GM12878 (cell line): ENCODE data around the gene PARN.

Experiments used
- CTCF ChIP-seq, 3 experiments: IDR thresholded peaks in 2 of 3; conservative IDR thresholded peaks in 1 of 3; 2 replicates each; pipeline ENCODE4 v1.5.1; 2011; ENCODE audit warnings: low read depth in 3 of 3, low read length in 3 of 3, mild to moderate bottlenecking in 3 of 3, control low read depth in 2 of 3, moderate library complexity in 2 of 3, inconsistent platforms in 1 of 3, mixed read lengths in 1 of 3; ENCODE audit not compliant: control insufficient read depth in 2 of 3, insufficient read depth in 1 of 3; ENCODE audit errors: extremely low read depth in 1 of 3
- ESRRA ChIP-seq: IDR thresholded peaks from 2 replicates; pipeline ENCODE4 v1.6.1; 2012; ENCODE audit warnings: mild to moderate bottlenecking, low read length, improper control_type of control experiment
- MAX ChIP-seq: IDR thresholded peaks from 2 replicates; pipeline ENCODE4 v1.6.1; 2012; ENCODE audit warnings: low read depth, low read length, improper control_type of control experiment
- MXI1 ChIP-seq: fragments of 150-350 bp; IDR thresholded peaks from 2 replicates; pipeline ENCODE4 v1.6.1; 2011; ENCODE audit warnings: low read depth, mild to moderate bottlenecking, inconsistent platforms, low read length, improper control_type of control experiment
- POLR2A ChIP-seq: IDR thresholded peaks from 2 replicates; pipeline ENCODE4 v1.6.1; 2011; ENCODE audit warnings: low read depth, mild to moderate bottlenecking, low read length
- RAD21 ChIP-seq: IDR thresholded peaks from 2 replicates; pipeline ENCODE4 v1.6.1; 2011; ENCODE audit warnings: mild to moderate bottlenecking, low read depth, low read length, moderate library complexity; ENCODE audit not compliant: insufficient read depth
- RELB ChIP-seq: fragments of 450-650 bp; IDR thresholded peaks from 2 replicates; pipeline ENCODE4 v1.6.1; 2017; ENCODE audit warnings: low read depth, mild to moderate bottlenecking, moderate library complexity
- WRNIP1 ChIP-seq: IDR thresholded peaks from 2 replicates; pipeline ENCODE4 v1.6.1; 2011; ENCODE audit warnings: low read depth, low read length, improper control_type of control experiment, borderline replicate concordance

GRCh38 chr16:14458576-14458975 lies 171.5 kb downstream of the PARN start:
- TF ChIP-seq RELB (no peak), ESRRA (no peak), WRNIP1 (no peak), MXI1 (no peak), CTCF (IDR thresholded peaks at IDR 0.05 in 2 of 3, conservative IDR thresholded peaks at IDR 0.05 in 1 of 3; ENCODE audit: control insufficient read depth in 2 of 3, extremely low read depth in 1 of 3, insufficient read depth in 1 of 3, low read depth in 3 of 3, low read length in 3 of 3) (no peak), MAX (no peak), POLR2A (no peak), RAD21 (no peak)
